PC-9 (cell line): ENCODE measurements around the gene DNASE1L1. TPM values are rescaled to one million over a fixed set of nuclear protein-coding genes. Genes with fewer than 3 reads are reported as not detected.

Experiments
- BruUV-seq: library from RNA; stranded (reverse); fragments of 400-500 nt; replicated peaks from 2 replicates; lab custom pipeline; 2021; lab: Mats Ljungman, UMichigan
- CTCF ChIA-PET: fragments of 300-600 bp; sonication (Branson Sonifier 250); formaldehyde crosslinking; loops from one replicate; lab custom pipeline; 2022; ENCODE audit warnings: antibody characterized with exemption; lab: Charles Lee
- POLR2A ChIA-PET: fragments of 300-600 bp; sonication (Branson Sonifier 250); formaldehyde crosslinking; loops from one replicate; lab custom pipeline; 2022; ENCODE audit warnings: antibody characterized with exemption; ENCODE audit not compliant: unreplicated experiment; lab: Charles Lee
- DNase-seq, 2 experiments: peaks; one replicate each; pipeline versions ENCODE4 v3.0.0 to v3.0.0-alpha.2; 2015 to 2022; ENCODE audit warnings: mixed read lengths in 1 of 2
- H2AFZ ChIP-seq: fragments of 200-600 bp; sonication (generic); 2 replicates; pipeline ENCODE4 v1.8.1; 2017; ENCODE audit warnings: antibody characterized with exemption
- H3F3A ChIP-seq: fragments of 200-600 bp; sonication (generic); 2 replicates; pipeline ENCODE4 v1.8.1; 2017; ENCODE audit warnings: antibody characterized with exemption, mild to moderate bottlenecking, low read depth; ENCODE audit not compliant: insufficient read depth
- H3K27ac ChIP-seq: fragments of 200-600 bp; sonication (generic); 2 replicates; pipeline ENCODE4 v1.6.1; 2016; ENCODE audit warnings: mixed run types
- H3K27me3 ChIP-seq: fragments of 200-600 bp; sonication (generic); 2 replicates; pipeline ENCODE4 v1.6.1; 2016; ENCODE audit warnings: low read depth, mixed run types; ENCODE audit not compliant: insufficient read depth
- H3K36me3 ChIP-seq: fragments of 200-600 bp; sonication (generic); 2 replicates; pipeline ENCODE4 v1.6.1; 2016; ENCODE audit warnings: low read depth, mixed run types
- H3K4me1 ChIP-seq: fragments of 200-600 bp; sonication (generic); replicated peaks from 2 replicates; pipeline ENCODE4 v1.6.1; 2016; ENCODE audit warnings: mixed run types; ENCODE audit not compliant: insufficient read depth
- H3K4me2 ChIP-seq: fragments of 200-600 bp; sonication (generic); 2 replicates; pipeline ENCODE4 v1.6.1; 2017; ENCODE audit warnings: mixed run types
- H3K4me3 ChIP-seq: fragments of 200-600 bp; sonication (generic); 2 replicates; pipeline ENCODE4 v1.6.1; 2016; ENCODE audit warnings: mixed run types
- H3K79me2 ChIP-seq: fragments of 200-600 bp; sonication (generic); 2 replicates; pipeline ENCODE4 v1.6.1; 2017; ENCODE audit warnings: low read depth, mixed run types
- H3K9me2 ChIP-seq: fragments of 200-600 bp; sonication (generic); 2 replicates; pipeline ENCODE4 v1.8.1; 2017; ENCODE audit warnings: mild to moderate bottlenecking; ENCODE audit not compliant: insufficient read depth
- H3K9me3 ChIP-seq: fragments of 200-600 bp; sonication (generic); 2 replicates; pipeline ENCODE4 v1.8.1; 2016; ENCODE audit warnings: low read depth; ENCODE audit not compliant: insufficient read depth
- H4K20me1 ChIP-seq: fragments of 200-600 bp; sonication (generic); 2 replicates; pipeline ENCODE4 v1.8.1; 2017; ENCODE audit not compliant: insufficient read depth
- CTCF ChIP-seq: fragments of 200-600 bp; sonication (generic); conservative IDR thresholded peaks from 2 replicates; pipeline ENCODE4 v1.6.1; 2017; ENCODE audit warnings: mixed run types, antibody characterized with exemption, mild to moderate bottlenecking, moderate library complexity
- EZH2 ChIP-seq: fragments of 200-600 bp; sonication (generic); IDR thresholded peaks from 2 replicates; pipeline ENCODE4 v1.8.0; 2017; ENCODE audit warnings: antibody characterized with exemption, low read depth
- intact Hi-C: fragments of 100-400 bp; cut with micrococcal nuclease; formaldehyde crosslinking; loops from one replicate; pipeline ENCODE4 v1.10.0; 2022; ENCODE audit not compliant: unreplicated experiment
- microRNA-seq: library from miRNA; unstranded; fragments of <30 nt; microRNA quantifications from one replicate; pipeline ENCODE4 v1.2.0, GENCODE V29; 2021; ENCODE audit warnings: borderline number of aligned reads, borderline replicate concordance
- total RNA-seq: library from RNA; stranded (reverse); gene quantifications from 2 replicates; pipeline ENCODE4 v1.2.3, GENCODE V29; 2021

The DNASE1L1 gene
- total RNA-seq, 1 experiment from 2014 or later: 28.3 TPM

- peaks cover 9% of the 10 kb centered on the region for H3F3A ChIP-seq
- H3K9me2 ChIP-seq: no peaks in the 10 kb centered on the region
- H3K27ac ChIP-seq: no peak overlapping the region
- H3K79me2 ChIP-seq: no peaks in the 10 kb centered on the region
- BruUV-seq: TSS peak; percentile 25
- no peak for DNase-seq
- 0 out of 2 replicates have a peak, but pooled peaks cover 10% of the 10 kb centered on the region for H4K20me1 ChIP-seq
- H3K4me1 ChIP-seq: no peaks in the 10 kb centered on the region
- no peaks in the 10 kb centered on the region for H3K36me3 ChIP-seq
- TF ChIP-seq EZH2 (no peak), CTCF (no peak)
- no peak overlapping the region for H3K4me3 ChIP-seq
- ChIA-PET POLR2A (no interaction called here), CTCF (no interaction called here)
- intact Hi-C loops: no loop called here
- no peak overlapping the region for H3K4me2 ChIP-seq
- H2AFZ ChIP-seq: no peak overlapping the region
- H3K9me3 ChIP-seq: no peaks in the 10 kb centered on the region
- no peaks in the 10 kb centered on the region for H3K27me3 ChIP-seq
These were observed 56.6 kb downstream of the DNASE1L1 start for GRCh38 chrX:154352466-154352865.

GRCh38 chrX:154352012-154352401, 57.0 kb downstream of the DNASE1L1 start:
- no peak overlapping the region for H3K4me2 ChIP-seq
- no TSS peak for BruUV-seq

More at GRCh38 chrX:154352012-154352401, 57.0 kb downstream of the DNASE1L1 start:
- Histone ChIP-seq H3K79me2 (no peaks in the 10 kb centered on the region), H3F3A (peaks cover 14% of the 10 kb centered on the region), H3K9me2 (no peaks in the 10 kb centered on the region), H3K9me3 (no peaks in the 10 kb centered on the region), H3K27me3 (no peaks in the 10 kb centered on the region), H4K20me1 (0 out of 2 replicates have a peak, but pooled peaks cover 10% of the 10 kb centered on the region), H3K36me3 (no peaks in the 10 kb centered on the region), H3K4me1 (no peaks in the 10 kb centered on the region), H3K27ac (no peak overlapping the region), H3K4me3 (no peak overlapping the region), H2AFZ (no peak overlapping the region)
- TF ChIP-seq EZH2: no peak
- TF ChIP-seq CTCF: no peak
- intact Hi-C loops: no loop called here
- DNase-seq: peak in 1 of 2 experiments; percentile 10
- CTCF ChIA-PET: no interaction called here
- POLR2A ChIA-PET: interaction anchor here (0.6 kb wide), 1 partner anchor 18 kb away, joined by 8 read pairs; no protein-coding TSS in a partner anchor

Small RNA genes lying within 50 kb of the gene (microRNA-seq; reads per million reads assigned to microRNA genes)
- gene MIR6858: 5.4 reads per million

Other genes with a start within 250 kb of the DNASE1L1 start
- gene OPN1MW, start 226.7 kb downstream of the DNASE1L1 start, total RNA-seq: not detected in 2 replicates
- not detected in 2 replicates for gene OPN1MW2, start 189.5 kb downstream of the DNASE1L1 start, total RNA-seq
- gene OPN1MW3, start 151.7 kb downstream of the DNASE1L1 start, total RNA-seq: not detected in 2 replicates
- not detected in 2 replicates for gene TEX28, start 114.1 kb downstream of the DNASE1L1 start, total RNA-seq
- gene TKTL1, start 113.5 kb downstream of the DNASE1L1 start, total RNA-seq: not detected in 2 replicates
- 1,841 and 2,308 TPM in 2 replicates for gene FLNA, start 34.6 kb downstream of the DNASE1L1 start, total RNA-seq
- gene EMD, start 30.0 kb downstream of the DNASE1L1 start, total RNA-seq: 132 and 164 TPM in 2 replicates
- 3,447 and 3,685 TPM in 2 replicates for gene RPL10, start 10.9 kb downstream of the DNASE1L1 start, total RNA-seq
- 95.8 and 134 TPM in 2 replicates for gene TAFAZZIN, start 2.3 kb upstream of the DNASE1L1 start, total RNA-seq
- gene ATP6AP1, start 19.4 kb upstream of the DNASE1L1 start, total RNA-seq: 112 and 119 TPM in 2 replicates
- 116 and 123 TPM in 2 replicates for gene GDI1, start 27.9 kb upstream of the DNASE1L1 start, total RNA-seq
- gene FAM50A, start 34.9 kb upstream of the DNASE1L1 start, total RNA-seq: 82.1 and 89.4 TPM in 2 replicates
- gene PLXNA3, start 49.0 kb upstream of the DNASE1L1 start, total RNA-seq: 109 and 124 TPM in 2 replicates
- 63.9 and 82.5 TPM in 2 replicates for gene LAGE3, start 70.0 kb upstream of the DNASE1L1 start, total RNA-seq
- 80.7 and 81.6 TPM in 2 replicates for gene UBL4A, start 77.4 kb upstream of the DNASE1L1 start, total RNA-seq
- 38.3 and 54.9 TPM in 2 replicates for gene SLC10A3, start 81.4 kb upstream of the DNASE1L1 start, total RNA-seq
- 60.3 and 69.3 TPM in 2 replicates for gene FAM3A, start 107.0 kb upstream of the DNASE1L1 start, total RNA-seq
- gene G6PD, start 137.6 kb upstream of the DNASE1L1 start, total RNA-seq: 987 and 1,283 TPM in 2 replicates
- gene IKBKG, start 138.4 kb upstream of the DNASE1L1 start, total RNA-seq: 68.3 and 69.4 TPM in 2 replicates
- gene CTAG1A, start 175.9 kb upstream of the DNASE1L1 start, total RNA-seq: not detected in 2 replicates
- gene CTAG1B, start 210.0 kb upstream of the DNASE1L1 start, total RNA-seq: not detected in 2 replicates
- not detected in 2 replicates for gene CTAG2, start 244.3 kb upstream of the DNASE1L1 start, total RNA-seq